ENCODE measurements around the gene EIF3A.

The EIF3A gene

DNA sequence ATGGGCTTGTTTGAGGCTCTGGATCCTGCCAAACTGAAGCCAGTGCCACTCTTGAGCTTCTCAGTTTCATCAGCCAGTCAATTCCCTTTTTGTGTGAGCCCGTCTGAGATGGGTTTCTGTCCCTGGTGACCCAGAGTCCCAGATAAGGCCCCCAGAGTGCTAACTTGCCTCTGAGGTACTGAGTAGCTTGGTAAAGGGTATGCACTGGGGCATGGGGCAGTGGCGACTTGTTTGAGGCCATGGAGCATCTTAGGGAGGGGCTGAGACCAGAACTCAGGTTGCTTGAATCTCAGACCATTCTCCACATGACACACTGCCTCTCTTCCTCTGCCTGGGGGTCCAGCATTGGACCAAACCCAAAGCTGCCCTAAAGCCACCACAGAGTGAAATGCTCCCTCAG is 86.3 kb downstream of the EIF3A start:
- H3K36me3 Mint-ChIP-seq (ENCODE audit: low read depth) = no peaks in the 10 kb centered on the region
- no peak overlapping the region for H3K27ac Mint-ChIP-seq
- intact Hi-C loops (cut with micrococcal nuclease) = no loop called here
- H3K9me3 Mint-ChIP-seq = no peaks in the 10 kb centered on the region
- no peaks in the 10 kb centered on the region for H3K4me1 Mint-ChIP-seq (ENCODE audit: low read depth)
- no peak overlapping the region for H3K4me3 Mint-ChIP-seq
- peaks cover 14% of the 10 kb centered on the region for H3K27me3 Mint-ChIP-seq

DNA sequence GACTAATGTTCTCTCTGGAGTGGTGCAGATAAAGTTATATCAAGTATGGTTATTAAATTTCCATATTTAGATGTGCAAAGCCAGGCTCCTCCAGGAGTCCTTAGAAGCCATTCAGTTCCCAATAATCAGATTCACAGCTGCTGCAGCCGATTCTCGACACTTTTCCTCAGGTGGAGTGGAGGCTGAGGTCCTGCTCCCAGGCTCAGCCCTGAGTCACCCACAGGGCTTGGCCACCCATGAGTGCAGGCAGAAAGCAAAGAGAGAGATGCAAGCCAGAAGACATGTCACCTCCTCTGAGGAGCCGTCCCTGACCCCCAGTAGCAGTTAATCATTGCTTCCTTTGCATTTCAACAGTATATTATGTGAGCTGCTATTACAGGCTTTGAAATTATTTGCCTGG is 87.4 kb downstream of the EIF3A start:
- intact Hi-C loops (cut with micrococcal nuclease) = no loop called here
- Mint-ChIP-seq H3K27ac (no peak overlapping the region), H3K27me3 (peaks cover 13% of the 10 kb centered on the region), H3K36me3 (ENCODE audit: low read depth) (no peaks in the 10 kb centered on the region), H3K9me3 (no peaks in the 10 kb centered on the region), H3K4me1 (ENCODE audit: low read depth) (no peaks in the 10 kb centered on the region), H3K4me3 (no peak overlapping the region)

DNA sequence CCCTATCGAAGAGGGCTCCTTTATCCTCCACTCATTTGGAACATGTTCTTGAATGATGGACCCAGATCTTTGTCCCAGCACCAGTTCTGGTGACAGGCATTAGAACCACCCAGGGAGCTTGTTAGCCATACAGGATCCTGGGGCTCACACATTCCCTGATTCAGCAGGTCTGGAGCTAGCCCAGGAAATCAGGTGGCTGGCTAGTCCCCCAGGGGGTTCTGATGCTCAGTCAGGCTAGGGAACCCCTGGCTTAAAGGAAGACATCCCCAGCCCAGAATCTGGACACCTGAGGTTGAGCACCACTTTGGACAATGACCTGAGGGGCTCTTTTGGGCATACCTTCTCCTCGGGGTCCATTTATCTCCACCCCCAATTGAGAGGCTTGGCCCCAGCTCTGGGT is 88.1 kb downstream of the EIF3A start:
- Mint-ChIP-seq H3K27me3 (peaks cover 12% of the 10 kb centered on the region), H3K4me3 (no peak overlapping the region), H3K9me3 (no peaks in the 10 kb centered on the region), H3K27ac (no peak overlapping the region), H3K4me1 (ENCODE audit: low read depth) (no peaks in the 10 kb centered on the region), H3K36me3 (ENCODE audit: low read depth) (no peaks in the 10 kb centered on the region)
- intact Hi-C loops (cut with micrococcal nuclease) = no loop called here

DNA sequence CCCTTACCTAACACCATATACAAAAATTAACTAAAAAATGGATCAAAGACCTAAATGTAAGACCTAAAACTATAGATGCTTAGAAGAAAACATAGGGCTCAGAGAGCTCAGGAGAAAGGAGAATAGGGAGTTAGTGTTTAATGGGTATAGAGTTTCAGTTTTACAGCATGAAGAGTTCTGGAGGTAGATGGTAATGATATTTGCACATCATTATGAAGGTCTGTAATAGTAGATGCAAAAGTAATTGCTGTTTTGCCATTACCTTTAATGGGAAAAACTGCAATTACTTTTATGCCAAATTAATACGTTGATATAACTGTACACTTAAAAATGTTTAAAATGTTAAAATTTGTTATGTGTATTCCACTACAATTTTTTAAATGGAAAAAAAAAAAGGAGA is 90.3 kb downstream of the EIF3A start:
- intact Hi-C loops (cut with micrococcal nuclease) = no loop called here
- H3K4me1 Mint-ChIP-seq (ENCODE audit: low read depth) = no peaks in the 10 kb centered on the region
- H3K4me3 Mint-ChIP-seq = no peak overlapping the region
- H3K27ac Mint-ChIP-seq = no peak overlapping the region
- H3K27me3 Mint-ChIP-seq = peaks cover 9% of the 10 kb centered on the region
- peaks cover 7% of the 10 kb centered on the region for H3K9me3 Mint-ChIP-seq
- no peaks in the 10 kb centered on the region for H3K36me3 Mint-ChIP-seq (ENCODE audit: low read depth)

DNA sequence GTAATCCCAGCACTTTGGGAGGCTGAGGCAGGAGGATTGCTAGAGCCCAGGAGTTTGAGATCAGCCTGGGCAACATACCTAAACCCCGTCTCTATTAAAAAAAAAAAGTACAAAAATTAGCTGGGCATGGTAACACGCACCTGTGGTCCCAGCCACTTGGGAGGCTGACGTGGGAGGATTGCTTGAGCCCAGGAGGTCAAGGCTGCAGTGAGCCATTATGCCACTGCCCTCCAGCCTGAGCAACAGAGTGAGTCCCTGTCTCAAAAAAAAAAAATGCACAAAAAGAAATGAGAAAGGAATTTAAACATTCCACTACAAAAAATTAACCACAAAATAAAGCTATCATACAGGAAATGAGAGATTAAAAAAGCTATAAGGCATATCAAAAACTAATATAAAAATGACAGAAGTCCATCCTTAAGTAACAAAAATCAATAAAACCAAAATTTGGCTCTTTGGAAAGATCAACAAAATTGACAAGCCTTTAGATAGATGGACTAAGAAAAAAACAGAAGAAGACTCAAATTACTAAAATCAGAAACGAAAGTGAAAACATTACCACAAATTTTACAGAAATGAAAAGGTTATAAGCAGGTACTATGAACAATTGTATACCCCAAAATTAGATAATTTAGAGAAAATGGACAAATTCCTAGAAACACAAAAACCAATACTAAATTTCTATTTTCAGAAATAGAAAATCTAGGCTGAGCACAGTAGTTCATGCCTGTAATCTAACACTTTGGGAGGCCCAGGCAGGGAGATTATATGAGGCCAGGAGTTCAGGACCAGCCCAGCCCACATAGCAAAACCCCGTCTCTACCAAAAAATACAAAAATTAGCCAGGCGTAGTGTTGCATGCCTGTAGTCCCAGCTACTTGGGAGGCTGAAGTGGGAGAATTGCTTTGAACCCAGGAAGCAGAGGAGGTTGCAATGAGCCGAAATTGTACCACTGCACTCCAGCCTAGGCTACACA is 93.5 kb downstream of the EIF3A start:
- no peaks in the 10 kb centered on the region for H3K4me1 Mint-ChIP-seq (ENCODE audit: low read depth)
- H3K27me3 Mint-ChIP-seq = peaks cover 7% of the 10 kb centered on the region
- intact Hi-C loops (cut with micrococcal nuclease) = no loop called here
- no peak overlapping the region for H3K27ac Mint-ChIP-seq
- no peaks in the 10 kb centered on the region for H3K36me3 Mint-ChIP-seq (ENCODE audit: low read depth)
- no peak overlapping the region for H3K4me3 Mint-ChIP-seq
- H3K9me3 Mint-ChIP-seq = peaks cover 21% of the 10 kb centered on the region

DNA sequence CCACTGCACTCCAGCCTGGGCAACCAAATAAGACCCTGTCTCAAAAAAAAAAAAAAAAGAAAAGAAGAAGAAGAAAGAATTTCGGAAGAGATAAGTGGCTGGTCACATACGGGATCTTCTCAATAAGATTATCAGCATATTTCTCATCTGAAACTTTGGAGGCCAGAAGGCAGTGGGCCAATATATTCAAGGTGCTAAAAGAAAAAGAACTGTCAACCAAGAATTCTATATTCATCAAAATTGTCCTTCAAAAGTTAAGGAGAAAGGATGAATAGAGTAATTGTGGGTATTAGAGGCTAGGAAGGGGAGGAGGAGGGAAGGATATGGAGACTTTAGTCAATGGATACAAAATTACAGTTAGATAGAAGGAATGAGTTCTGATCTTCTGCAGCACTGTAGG is 95.0 kb downstream of the EIF3A start:
- no peak overlapping the region for H3K4me3 Mint-ChIP-seq
- intact Hi-C loops (cut with micrococcal nuclease) = no loop called here
- H3K27me3 Mint-ChIP-seq = peaks cover 7% of the 10 kb centered on the region
- H3K27ac Mint-ChIP-seq = no peak overlapping the region
- H3K9me3 Mint-ChIP-seq = peaks cover 21% of the 10 kb centered on the region
- no peaks in the 10 kb centered on the region for H3K4me1 Mint-ChIP-seq (ENCODE audit: low read depth)
- H3K36me3 Mint-ChIP-seq (ENCODE audit: low read depth) = no peaks in the 10 kb centered on the region

All from dendritic cell treated with granulocyte-macrophage colony-stimulating factor and Interleukin-4, amounts not matched to agents 40 ng/mL and 50 ng/mL, for 4 days (primary cell).